Measurements from ENCODE around the gene RAB11FIP3. TPM values are rescaled to one million over a fixed set of nuclear protein-coding genes. Genes with fewer than 3 reads are reported as not detected.

RAB11FIP3 gene
- total and polyA plus RNA-seq, 9 of the 15 experiments (the other 6 are each of a cell fraction or from before 2014, with no cell fraction given) = 0.46 to 13.1 (median 4.3) TPM

DNA sequence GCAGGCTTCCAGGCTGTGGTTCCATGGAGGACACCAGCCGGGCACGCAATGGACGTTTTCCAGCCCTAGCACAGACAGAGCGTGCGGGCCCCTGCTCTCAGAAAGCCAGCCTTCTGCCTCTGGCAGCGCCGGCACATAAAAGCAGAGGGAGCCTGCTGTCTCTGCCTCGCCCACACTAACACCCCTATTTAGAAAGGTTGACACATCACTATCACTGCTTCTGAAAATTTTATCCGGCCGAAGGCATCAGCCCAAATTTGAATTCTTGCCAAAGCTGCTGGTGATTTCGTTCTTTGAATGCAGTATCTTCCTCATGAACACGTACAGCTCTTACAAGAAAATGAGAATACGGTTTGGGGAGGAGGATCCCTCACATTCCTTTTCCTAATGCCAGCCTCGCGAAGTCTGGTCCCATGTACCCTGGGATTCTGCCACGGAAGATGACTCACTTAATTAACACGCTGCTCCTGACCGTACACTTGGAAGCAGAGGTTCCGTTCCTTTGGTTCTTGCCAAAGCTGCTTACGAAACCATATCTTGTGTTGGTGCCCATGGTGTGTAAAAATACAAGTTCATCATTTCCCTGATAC, 1.3 kb upstream of the RAB11FIP3 start:
- Histone ChIP-seq H3K4me3 (no peak overlapping the region), H3K9me1 (ENCODE audit: control insufficient read depth, insufficient read depth, low read length) (no peaks in the 10 kb centered on the region), H3K27me3 (ENCODE audit: control insufficient read depth in 2 of 2, insufficient read depth in 2 of 2, low read length in 2 of 2) (no peaks in the 10 kb centered on the region), H3K4me2 (ENCODE audit: insufficient read depth, low read length) (peak overlapping the region; percentile 78; the same call in 1 of the 2 replicates), H3K9me3 (replicated peaks; ENCODE audit: control insufficient read depth, insufficient read depth, low read depth, low read length) (no peaks in the 10 kb centered on the region), H3K27ac (ENCODE audit: extremely low read depth, low read depth, low read length) (no peak overlapping the region), H4K20me1 (replicated peaks; ENCODE audit: control insufficient read depth, insufficient read depth, low read length) (no peaks in the 10 kb centered on the region), H3K9ac (ENCODE audit: insufficient read depth in 1 of 2, low read depth in 2 of 2, low read length in 2 of 2) (peak overlapping the region in 1 of 2 experiments; percentile 98; a peak in 1 of 4 replicates), H3K4me1 (replicated peaks in 1 of 2; ENCODE audit: control insufficient read depth in 2 of 2, insufficient read depth in 2 of 2, low read length in 2 of 2) (peaks cover 12 to 40% of the 10 kb centered on the region in 2 experiments; a peak in 3 of 5 replicates), H3K36me3 (ENCODE audit: control insufficient read depth, insufficient read depth, low read length) (no peaks in the 10 kb centered on the region; the same call in 2 of the 3 replicates), H2AFZ (ENCODE audit: low read depth, low read length) (peak overlapping the region; percentile 94; the same call in 1 of the 2 replicates), H3K79me2 (ENCODE audit: control insufficient read depth, insufficient read depth, low read length) (peaks cover 8% of the 10 kb centered on the region; the same call in 2 of the 3 replicates)
- WGBS (ENCODE audit: insufficient coverage, low coverage, missing lambda C conversion rate) = 54% methylated on average over 20 of the region's 20 CpGs
- CTCF ChIA-PET (ENCODE audit: low intra/inter-chr PET ratio) = no interaction called here
- TF ChIP-seq FOSL1 (tag; conservative IDR thresholded peaks at IDR 0.05) (0 out of 2 replicates have a peak, but pooled peaks have one; percentile 20), LCOR (CRISPR knock-in tag; IDR thresholded peaks at IDR 0.05) (no peak)
- BruUV-seq (replicated peaks) = no TSS peak
- in situ Hi-C loops (cut with MboI) = no loop called here
- POLR2A ChIA-PET = interaction anchor here (0.6 to 3.1 kb wide), 2 partner anchors 10 to 25 kb away, joined by 3 to 13 read pairs; no protein-coding TSS in a partner anchor
- FAIRE-seq = peak; percentile 71
- DNase-seq (ENCODE audit: extremely low read depth in 1 of 4, low spot score in 3 of 4) = no peak
- ATAC-seq = no peak
- intact Hi-C loops (cut with micrococcal nuclease) = loop anchor here (10.0 kb wide), 1 partner anchor 61 kb away; no protein-coding TSS in a partner anchor

DNA sequence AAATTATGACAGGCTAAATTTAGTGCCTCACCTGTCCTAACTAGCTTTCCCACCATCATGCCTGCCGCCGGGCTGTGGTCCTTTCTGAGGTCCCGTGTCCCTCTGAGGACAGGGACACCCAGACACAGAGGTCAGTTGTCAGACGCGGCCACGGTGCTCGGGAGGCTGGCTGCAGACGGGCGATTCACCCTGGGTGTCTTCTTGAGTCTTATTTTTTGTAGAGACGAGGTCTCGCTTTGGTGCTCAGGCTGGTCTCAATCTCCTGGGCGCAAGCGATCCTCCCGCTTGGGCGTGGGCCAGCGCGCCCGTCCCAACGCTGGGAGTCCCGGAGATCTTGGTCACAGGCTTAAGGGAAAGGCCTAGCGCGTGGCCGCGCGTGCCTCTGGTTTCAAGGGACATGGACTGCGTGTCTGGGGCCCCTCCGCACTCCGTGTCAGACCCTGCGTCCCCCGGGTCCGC, 797 bp upstream of the RAB11FIP3 start:
- Histone ChIP-seq H3K9me3 (replicated peaks; ENCODE audit: control insufficient read depth, insufficient read depth, low read depth, low read length) (no peaks in the 10 kb centered on the region), H3K27ac (ENCODE audit: extremely low read depth, low read depth, low read length) (peak overlapping the region; percentile 38; the same call in 2 of the 3 replicates), H4K20me1 (replicated peaks; ENCODE audit: control insufficient read depth, insufficient read depth, low read length) (no peaks in the 10 kb centered on the region), H3K9ac (ENCODE audit: insufficient read depth in 1 of 2, low read depth in 2 of 2, low read length in 2 of 2) (peak overlapping the region; percentile 61 to 98), H3K4me3 (peak overlapping the region; percentile 49), H3K4me2 (ENCODE audit: insufficient read depth, low read length) (peak overlapping the region; percentile 78), H3K79me2 (ENCODE audit: control insufficient read depth, insufficient read depth, low read length) (peaks cover 8% of the 10 kb centered on the region; the same call in 2 of the 3 replicates), H3K9me1 (ENCODE audit: control insufficient read depth, insufficient read depth, low read length) (no peaks in the 10 kb centered on the region), H3K27me3 (ENCODE audit: control insufficient read depth in 2 of 2, insufficient read depth in 2 of 2, low read length in 2 of 2) (no peaks in the 10 kb centered on the region), H3K36me3 (ENCODE audit: control insufficient read depth, insufficient read depth, low read length) (no peaks in the 10 kb centered on the region; the same call in 2 of the 3 replicates), H3K4me1 (replicated peaks in 1 of 2; ENCODE audit: control insufficient read depth in 2 of 2, insufficient read depth in 2 of 2, low read length in 2 of 2) (peaks cover 12 to 40% of the 10 kb centered on the region in 2 experiments; a peak in 3 of 5 replicates), H2AFZ (ENCODE audit: low read depth, low read length) (peak overlapping the region; percentile 94)
- WGBS (ENCODE audit: insufficient coverage, low coverage, missing lambda C conversion rate) = 15% methylated on average over 31 of the region's 31 CpGs
- POLR2A ChIA-PET = interaction anchor here (0.6 to 3.1 kb wide), 3 partner anchors 10 to 83 kb away, joined by 3 to 13 read pairs (median 3); no protein-coding TSS in a partner anchor
- CTCF ChIA-PET (ENCODE audit: low intra/inter-chr PET ratio) = no interaction called here
- in situ Hi-C loops (cut with MboI) (no loop called here), intact Hi-C loops (cut with micrococcal nuclease) (loop anchor here (10.0 kb wide), 1 partner anchor 60 kb away; no protein-coding TSS in a partner anchor)
- ATAC-seq (peak; percentile 62), FAIRE-seq (peak; percentile 15), DNase-seq (ENCODE audit: extremely low read depth in 1 of 4, low spot score in 3 of 4) (peak in 2 of 4 experiments; percentile 26 to 50)
- no TSS peak for BruUV-seq (replicated peaks)
- no peak for TF ChIP-seq ZNF23 (CRISPR knock-in tag; IDR thresholded peaks at IDR 0.05)
- no peak for TF ChIP-seq RBFOX2 (IDR thresholded peaks at IDR 0.05; ENCODE audit: low read depth, low read length)
- TF ChIP-seq ZNF431 (CRISPR knock-in tag; IDR thresholded peaks at IDR 0.05) = no peak; the same call in 1 of the 2 replicates
- TF ChIP-seq PRPF4 (IDR thresholded peaks at IDR 0.05; ENCODE audit: insufficient read depth, low read depth, low read length, poor library complexity, severe bottlenecking) = no peak
- TF ChIP-seq, protein P1, sequence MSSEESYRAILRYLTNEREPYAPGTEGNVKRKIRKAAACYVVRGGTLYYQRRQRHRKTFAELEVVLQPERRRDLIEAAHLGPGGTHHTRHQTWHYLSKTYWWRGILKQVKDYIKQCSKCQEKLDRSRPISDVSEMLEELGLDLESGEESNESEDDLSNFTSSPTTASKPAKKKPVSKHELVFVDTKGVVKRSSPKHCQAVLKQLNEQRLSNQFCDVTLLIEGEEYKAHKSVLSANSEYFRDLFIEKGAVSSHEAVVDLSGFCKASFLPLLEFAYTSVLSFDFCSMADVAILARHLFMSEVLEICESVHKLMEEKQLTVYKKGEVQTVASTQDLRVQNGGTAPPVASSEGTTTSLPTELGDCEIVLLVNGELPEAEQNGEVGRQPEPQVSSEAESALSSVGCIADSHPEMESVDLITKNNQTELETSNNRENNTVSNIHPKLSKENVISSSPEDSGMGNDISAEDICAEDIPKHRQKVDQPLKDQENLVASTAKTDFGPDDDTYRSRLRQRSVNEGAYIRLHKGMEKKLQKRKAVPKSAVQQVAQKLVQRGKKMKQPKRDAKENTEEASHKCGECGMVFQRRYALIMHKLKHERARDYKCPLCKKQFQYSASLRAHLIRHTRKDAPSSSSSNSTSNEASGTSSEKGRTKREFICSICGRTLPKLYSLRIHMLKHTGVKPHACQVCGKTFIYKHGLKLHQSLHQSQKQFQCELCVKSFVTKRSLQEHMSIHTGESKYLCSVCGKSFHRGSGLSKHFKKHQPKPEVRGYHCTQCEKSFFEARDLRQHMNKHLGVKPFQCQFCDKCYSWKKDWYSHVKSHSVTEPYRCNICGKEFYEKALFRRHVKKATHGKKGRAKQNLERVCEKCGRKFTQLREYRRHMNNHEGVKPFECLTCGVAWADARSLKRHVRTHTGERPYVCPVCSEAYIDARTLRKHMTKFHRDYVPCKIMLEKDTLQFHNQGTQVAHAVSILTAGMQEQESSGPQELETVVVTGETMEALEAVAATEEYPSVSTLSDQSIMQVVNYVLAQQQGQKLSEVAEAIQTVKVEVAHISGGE (CRISPR knock-in tag; IDR thresholded peaks at IDR 0.05) = no peak
- TF ChIP-seq RUNX1 (IDR thresholded peaks at IDR 0.05; ENCODE audit: low read depth) = no peak
- TF ChIP-seq C11orf30 (IDR thresholded peaks at IDR 0.05; ENCODE audit: low read depth) = no peak
- TF ChIP-seq HEY1 (CRISPR knock-in tag; IDR thresholded peaks at IDR 0.05; ENCODE audit: borderline replicate concordance) = no peak

All from K562 (cell line).